Caki2 (cell line): ENCODE data around the gene CDC34. TPM values are rescaled to one million over a fixed set of nuclear protein-coding genes. Genes with fewer than 3 reads are reported as not detected.

ENCODE experiments used
- DNase-seq: peaks from one replicate; pipeline ENCODE4 v3.0.0-alpha.2; 2015; ENCODE audit warnings: low read depth
- in situ Hi-C: cut with HindIII; loops from 2 replicates; pipeline ENCODE4 v1.10.0; 2016; ENCODE audit warnings: low sequenced_read_pairs, low pct_unique_long_range_greater_than_20kb, mixed read lengths
- total RNA-seq: library from RNA; depleted of rRNA; stranded (reverse); fragments of >200 nt; shearing (Covaris generic); gene quantifications from 2 replicates; pipeline ENCODE4 v1.2.3, GENCODE V29; 2014; ENCODE audit warnings: low replicate concordance

CDC34 gene
- total RNA-seq, 1 experiment from 2014 or later: 38.4 TPM

DNA sequence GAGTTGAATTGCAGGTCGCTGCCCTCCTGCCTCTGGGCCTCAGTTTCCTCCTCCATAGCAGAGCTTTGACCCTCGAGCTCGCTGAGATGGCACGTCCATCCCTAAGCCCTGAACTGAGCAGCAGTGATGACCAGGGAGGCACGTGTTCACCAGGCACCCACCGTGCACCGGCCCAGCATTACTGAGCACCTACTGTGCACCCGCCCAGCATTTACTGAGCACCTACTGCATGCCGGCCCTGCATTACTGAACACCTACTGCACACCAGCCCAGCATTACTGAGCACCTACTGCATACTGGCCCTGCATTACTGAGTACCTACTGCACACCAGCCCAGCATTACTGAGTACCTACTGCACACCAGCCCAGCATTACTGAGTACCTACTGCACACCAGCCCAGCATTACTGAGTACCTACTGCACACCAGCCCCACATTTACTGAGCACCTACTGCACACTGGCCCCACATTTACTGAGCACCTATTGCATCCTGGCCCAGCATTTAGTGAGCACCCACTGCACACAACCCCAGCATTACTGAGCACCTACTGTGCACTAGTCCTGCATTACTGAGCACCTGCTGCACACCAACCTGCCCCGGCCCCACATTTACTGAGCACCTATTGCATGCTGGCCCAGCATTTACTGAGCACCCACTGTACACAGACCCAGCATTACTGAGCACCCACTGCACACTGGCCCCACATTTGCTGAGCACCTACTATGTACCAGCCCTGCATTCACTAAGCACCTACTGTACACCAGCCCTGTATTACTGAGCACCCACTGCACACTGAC is 18.0 kb upstream of the CDC34 start:
- in situ Hi-C loops: no loop called here

DNA sequence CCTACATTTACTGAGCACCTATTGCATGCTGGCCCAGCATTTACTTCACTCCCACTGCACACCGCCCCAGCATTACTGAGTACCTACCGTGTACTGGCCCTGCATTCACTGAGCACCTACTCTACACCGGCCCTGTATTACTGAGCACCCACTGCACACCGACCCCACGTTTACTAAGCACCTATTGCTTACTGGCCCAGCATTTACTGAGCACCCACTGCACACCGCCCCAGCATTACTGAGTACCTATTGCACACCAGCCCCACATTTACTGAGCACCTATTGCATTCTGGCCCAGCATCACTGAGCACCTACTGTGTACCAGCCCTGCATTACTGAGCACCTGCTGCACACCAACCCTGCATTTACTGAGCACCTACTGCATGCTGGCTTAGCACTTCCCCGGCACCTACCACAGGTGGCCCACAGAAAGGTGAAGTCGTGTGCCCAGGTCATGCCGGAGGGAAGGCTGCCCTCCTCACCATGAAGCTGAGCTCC is 17.3 kb upstream of the CDC34 start:
- in situ Hi-C loops: no loop called here
- DNase-seq: no peak

More for the DNA sequence above, 18.0 kb upstream of the CDC34 start:
- no peak for DNase-seq

DNA sequence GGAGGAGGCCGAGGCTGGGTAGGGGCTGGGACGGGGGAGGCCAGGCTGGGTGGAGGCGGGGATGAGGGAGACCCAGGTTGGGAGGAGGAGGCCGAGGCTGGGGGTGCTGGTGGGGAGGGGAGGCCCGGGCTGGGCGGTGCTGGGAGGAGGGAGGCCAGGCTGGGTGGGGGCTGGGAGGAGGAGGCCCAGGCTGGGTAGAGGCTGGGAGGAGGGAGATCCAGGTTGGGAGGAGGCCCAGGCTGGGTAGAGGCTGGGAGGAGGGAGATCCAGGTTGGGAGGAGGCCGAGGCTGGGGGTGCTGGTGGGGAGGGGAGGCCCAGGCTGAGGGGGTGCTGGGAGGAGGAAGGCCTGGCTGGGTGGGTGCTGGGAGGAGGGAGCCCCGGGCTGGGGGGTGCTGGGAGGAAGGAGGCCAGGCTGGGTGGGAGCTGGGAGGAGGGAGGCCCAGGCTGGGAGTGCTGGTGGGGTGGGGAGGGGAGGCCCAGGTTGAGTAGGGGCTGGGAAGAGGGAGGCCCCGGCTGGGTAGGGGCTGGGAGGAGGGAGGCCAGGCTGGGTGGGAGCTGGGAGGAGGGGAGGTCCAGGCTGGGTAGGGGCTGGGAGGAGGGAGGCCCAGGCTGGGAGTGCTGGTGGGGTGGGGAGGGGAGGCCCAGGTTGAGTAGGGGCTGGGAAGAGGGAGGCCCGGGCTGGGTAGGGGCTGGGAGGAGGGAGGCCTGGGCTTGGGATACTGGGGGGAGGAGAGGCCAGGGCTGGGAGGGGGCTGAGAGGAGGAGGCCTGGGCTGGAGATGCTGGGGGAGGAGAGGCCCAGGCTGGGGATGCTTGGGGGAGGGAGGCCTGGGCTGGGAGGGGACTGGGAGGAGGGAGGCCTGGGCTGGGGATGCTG is 13.6 kb upstream of the CDC34 start:
- no peak for DNase-seq
- in situ Hi-C loops: no loop called here

DNA sequence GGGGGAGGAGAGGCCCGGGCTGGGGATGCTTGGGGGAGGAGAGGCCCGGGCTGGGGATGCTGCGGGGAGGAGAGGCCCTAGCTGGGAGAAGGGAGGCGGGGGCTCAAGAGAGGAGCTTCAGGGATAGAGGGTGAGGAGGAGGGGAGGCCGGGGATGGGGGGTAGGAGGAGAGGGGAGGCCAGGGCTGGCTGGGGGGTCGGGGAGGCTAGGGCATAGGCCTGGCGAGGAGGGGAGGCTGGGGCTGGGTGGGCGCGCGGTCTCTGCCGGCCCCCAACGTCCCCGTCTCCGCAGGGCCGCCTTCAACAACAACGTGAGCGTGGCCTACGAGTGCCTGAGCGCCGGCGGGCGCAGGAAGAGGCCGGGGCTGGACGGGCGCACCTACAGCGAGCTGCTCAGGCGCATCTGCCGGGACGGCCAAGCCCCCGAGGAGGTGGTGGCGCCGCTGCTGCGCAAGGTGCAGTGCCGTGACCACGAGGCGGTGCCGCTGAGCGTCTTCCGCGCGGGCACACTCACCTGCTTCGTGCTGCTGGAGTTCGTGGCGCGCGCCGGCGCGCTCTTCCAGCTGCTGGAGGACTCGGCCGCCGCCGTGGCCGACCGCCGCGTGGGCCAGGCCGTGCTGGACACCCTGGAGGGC is 12.8 kb upstream of the CDC34 start:
- no peak for DNase-seq
- in situ Hi-C loops: no loop called here

DNA sequence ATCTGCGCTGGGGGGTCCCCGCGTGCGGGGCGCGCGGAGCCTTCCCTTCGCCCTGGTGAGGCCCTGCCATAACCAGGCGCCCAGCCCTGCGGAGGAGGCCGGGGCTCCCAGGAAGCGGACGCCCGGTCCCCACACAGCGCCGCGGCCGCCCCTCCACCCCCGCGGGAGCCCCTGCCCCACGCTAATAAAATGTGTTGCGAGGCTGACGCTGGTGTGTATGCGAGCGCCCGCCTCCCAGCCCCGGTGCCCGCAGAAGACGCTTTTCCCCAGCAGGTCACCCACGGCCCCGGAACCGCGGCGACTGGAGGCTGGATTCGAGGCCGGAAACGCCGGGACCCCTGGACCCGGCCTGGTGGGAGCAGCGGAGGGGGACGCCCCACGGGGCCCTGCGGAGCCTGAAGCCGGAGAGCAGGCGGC is 12.1 kb upstream of the CDC34 start:
- DNase-seq: no peak
- in situ Hi-C loops: no loop called here

DNA sequence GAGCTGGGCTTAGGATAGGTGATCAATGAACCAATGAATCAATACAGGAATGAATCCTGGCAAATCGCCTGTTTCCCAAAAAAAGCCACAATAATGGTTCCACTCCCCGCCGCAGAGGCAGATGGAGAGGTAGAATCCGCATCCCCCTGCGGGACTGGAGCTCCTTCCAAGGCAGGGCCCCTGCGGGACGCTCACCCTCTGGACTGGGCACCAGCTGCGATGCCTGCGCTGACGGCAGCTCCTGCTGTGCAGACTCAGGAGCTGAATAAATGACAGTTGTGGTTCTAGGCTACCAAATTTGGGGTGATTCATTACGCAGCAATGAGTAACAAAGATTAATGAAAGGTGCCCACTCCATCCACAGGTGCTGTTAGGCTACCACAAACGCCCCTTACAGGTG is 8.8 kb upstream of the CDC34 start:
- in situ Hi-C loops: no loop called here
- DNase-seq: no peak

DNA sequence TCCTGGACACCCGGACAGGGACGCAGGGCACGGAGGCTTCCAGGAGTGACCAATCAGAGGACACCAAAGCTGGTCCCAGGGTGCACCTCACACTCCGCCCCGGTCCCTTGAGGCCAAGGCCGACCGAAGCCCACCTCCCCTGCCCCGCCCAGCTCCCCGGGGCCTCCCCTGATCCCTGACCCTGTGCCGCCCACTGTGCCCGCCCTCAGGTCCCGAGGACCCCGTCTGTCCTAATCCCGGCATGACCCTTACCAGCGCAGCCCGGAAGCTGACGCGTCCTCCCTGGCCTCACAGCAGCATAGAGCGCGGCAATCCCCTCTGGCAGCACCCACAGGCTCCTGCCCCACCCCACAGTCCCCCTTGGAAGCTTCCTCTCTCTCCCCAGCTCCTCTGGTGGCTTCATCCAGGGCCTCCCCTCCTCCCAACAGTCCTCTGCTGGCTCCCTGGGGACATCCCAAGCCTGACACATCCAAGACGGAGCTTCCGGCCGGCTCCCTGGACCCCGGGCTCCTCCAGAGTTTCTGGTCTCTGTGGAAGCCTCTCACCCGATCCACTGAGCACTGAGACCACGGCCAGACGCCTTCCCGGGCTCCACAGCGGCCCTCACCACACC is 7.4 kb upstream of the CDC34 start:
- no peak for DNase-seq
- in situ Hi-C loops: no loop called here

DNA sequence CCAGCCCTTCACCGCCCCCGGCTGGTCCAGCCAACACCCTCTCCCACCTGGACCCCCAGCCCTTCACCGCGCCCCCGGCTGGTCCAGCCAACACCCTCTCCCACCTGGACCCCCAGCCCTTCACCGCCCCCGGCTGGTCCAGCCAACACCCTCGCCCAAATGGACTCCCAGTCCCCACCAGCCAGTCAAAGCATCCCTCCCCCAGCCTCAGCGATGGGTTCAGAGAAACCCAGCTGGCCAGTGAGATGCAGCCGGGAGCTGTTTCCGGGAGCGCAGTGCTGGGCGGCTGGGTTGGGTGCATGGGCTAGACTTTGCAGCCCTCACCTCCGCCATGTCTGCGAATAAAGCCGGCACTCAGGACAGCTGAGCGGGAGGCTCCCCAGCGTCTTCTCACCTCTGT is 6.5 kb upstream of the CDC34 start:
- no peak for DNase-seq
- in situ Hi-C loops: no loop called here

DNA sequence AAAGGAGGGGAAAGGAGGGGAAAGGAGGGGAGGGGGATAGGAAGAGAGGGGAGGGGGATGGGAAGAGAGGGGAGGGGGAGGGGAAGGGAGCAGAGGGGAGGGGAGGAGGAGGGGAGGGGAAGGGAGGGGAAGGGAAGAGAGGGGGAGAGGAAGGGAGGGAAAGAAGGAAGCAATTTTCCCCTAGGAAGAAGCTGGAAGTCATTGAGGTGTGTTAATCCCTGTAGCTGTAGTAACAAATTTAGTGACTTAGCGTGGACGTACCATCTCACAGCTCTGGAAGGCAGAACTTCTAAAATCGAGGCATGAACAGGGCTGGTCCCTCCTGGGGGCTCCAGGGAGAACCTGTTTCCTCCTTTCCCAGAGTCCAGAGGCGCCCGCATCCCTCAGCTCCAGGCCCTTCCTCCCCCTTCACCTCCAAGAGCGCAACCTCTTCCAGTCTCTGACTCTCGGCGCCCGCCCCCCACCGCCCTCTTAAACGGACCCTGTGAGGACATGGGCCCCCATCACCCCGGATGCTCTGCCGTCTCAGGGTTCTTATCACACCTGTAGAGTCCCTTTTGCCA is 5.6 kb upstream of the CDC34 start:
- DNase-seq: no peak
- in situ Hi-C loops: no loop called here

DNA sequence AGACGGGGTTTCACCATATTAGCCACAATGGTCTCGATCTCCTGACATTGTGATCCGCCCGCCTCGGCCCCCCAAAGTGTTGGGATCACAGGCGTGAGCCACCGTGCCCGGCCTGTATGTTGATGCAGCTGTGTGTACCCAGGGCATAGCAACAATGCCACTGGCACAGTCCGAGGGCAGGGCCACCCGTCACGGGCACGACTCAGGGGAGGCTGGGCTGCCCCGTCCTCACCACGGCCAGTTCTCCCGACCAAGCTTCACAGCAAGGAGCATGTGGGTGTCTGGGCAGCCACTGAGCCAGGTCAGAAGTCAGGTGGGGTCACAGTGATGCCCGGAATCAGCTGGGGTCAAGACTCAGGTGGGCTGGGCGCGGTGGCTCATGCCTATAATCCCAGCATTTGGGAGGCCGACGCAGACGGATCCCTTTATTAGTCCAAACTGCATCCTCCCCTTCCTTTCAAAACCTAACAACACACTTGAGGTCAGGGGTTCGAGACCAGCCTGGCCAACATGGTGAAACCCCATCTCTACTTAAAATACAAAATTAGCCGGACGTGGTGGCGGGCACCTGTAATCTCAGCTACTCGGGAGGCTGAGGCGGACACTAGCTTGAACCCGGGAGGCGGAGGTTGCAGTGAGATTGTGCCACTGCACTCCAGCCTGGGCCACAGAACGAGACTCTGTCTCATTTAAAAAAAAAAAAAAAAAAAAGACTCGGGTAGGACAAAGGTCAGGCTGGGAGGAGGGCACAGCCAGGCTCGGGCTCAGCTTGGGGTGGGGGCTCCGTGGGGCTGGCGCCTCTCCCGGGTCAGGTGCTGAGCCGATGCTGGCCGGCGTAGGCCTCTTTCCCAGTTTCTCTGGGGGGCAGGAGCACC is 1.2 kb upstream of the CDC34 start:
- in situ Hi-C loops: no loop called here
- no peak for DNase-seq

DNA sequence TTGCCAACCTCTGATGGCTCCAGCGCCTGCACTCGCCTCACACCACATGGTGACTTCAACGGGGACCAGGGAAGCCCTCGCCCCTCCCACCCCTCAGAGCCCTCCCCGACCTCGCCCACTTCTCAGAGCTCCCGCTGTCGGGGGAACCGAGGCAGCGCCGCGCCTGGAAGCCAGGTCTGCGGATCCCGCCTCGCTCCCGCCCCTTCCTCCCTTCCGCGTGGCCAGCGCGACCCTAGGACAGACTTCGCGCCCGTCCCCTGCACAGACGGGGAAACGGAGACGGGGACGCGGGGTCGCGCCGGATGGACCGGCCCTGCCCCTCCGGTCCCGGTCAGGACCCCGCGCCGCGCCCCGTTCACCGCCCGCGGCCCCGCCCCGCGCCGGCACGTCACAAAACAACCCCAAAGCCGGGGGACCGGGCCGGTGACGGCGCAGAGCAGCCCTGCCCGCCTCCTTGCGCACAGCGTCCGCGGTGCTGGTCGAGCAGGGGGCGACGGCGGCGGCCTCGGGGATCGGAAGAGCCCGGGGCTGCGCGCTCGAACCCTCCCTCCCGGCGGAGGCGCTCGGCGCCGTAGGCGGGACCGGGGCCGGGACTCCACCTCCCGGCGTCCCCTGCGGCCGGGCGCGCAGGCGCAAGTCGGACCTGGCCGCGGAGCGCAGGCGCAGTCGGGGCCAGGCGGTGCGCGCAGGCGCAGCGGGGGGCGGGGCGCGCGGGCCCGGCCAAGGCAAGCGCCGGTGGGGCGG is 379 bp upstream of the CDC34 start:
- DNase-seq: peak; percentile 71
- in situ Hi-C loops: no loop called here

DNA sequence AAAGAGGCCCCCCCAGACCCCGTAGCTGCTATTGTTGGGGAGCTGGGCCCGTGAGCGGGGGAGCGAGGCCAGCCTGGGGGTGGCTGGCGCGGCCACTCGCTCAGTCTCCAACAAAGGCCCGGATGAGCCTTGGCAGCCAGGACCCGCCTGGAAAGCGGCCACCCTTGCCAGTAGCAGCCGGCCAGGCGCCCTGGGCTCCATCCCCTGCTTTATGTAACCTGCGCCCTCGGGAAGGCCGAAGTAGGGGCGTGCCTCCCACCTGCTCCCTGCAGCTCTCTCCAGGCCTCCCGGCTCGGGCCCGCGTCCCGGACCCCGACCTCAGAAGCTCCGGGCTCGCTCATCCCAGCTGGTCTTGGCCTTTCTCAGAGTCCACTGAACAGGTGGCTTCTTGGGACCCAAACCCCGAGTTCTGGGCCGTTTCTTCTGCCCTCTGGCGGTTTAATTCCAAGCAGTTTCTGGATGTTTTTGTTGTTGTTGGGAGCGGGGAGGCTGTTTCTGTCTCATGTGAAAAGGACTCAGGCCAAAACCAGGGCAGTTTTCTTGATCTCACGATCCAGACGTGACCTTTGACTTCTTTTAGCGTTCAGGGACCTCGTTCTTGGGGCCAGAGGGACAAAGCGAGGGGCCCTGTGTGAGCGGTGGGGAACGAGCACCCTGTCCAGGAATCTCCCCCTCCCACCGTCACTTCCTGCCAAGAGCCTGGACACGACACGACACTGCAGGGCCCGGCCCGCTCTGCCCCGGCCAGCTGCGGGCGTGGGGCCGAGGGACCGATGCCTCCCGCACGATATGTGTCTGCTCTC is 1.2 kb downstream of the CDC34 start:
- in situ Hi-C loops: no loop called here
- DNase-seq: peak; percentile 54

DNA sequence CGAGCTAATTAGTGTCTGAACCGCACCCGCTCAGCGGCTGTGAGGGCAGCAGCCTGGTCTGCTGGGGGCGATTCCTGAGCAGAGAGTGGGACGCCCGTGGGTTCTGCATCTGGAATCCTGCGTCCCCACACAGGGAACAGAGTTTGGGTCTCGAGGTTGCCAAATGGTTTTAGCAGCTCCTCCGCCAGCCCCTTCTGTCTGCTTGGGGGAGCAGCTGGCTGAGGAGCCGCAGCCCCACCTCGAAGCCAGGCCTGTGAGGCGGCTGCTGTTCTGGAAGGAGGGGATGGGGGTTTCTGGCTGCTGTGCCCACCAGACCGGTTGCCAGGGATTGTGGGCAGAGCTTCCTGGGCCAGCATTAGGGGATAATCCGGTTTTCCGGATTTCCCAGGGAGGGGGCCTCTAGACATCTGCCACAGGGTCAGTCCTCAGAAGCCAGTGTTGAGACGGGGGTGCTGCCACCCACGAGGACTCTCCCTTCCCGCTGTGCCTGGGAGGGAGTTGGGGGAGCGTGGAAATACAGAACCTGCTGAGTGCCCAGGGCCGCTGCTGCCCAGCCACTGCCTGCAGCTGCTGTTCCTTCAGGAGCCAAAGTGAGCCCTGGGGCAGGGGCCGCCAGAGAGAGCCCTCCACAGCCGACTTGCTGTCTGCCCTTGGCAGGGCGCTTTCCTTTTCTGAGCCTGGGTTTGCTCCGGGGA is 2.0 kb downstream of the CDC34 start:
- in situ Hi-C loops: no loop called here
- no peak for DNase-seq

DNA sequence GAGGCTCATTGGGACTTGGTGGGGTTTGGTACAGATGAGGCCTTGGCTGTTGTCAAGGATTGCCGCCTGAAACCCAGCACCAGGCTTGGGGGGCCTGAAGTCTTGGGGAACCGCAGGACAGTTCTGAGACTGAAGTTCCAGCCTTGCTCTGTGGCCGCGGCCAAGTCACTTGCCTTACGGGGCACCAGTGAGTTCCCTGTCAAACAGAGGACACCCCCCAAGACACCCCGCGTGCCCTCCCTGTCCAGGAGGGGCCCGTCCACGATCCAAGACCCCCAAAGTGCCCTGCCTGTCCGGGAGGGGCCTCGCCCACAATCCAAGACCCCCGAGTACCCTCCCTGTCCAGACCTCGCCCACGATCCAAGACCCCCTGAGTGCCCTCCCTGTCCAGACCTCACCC is 2.5 kb downstream of the CDC34 start:
- no peak for DNase-seq
- in situ Hi-C loops: no loop called here

DNA sequence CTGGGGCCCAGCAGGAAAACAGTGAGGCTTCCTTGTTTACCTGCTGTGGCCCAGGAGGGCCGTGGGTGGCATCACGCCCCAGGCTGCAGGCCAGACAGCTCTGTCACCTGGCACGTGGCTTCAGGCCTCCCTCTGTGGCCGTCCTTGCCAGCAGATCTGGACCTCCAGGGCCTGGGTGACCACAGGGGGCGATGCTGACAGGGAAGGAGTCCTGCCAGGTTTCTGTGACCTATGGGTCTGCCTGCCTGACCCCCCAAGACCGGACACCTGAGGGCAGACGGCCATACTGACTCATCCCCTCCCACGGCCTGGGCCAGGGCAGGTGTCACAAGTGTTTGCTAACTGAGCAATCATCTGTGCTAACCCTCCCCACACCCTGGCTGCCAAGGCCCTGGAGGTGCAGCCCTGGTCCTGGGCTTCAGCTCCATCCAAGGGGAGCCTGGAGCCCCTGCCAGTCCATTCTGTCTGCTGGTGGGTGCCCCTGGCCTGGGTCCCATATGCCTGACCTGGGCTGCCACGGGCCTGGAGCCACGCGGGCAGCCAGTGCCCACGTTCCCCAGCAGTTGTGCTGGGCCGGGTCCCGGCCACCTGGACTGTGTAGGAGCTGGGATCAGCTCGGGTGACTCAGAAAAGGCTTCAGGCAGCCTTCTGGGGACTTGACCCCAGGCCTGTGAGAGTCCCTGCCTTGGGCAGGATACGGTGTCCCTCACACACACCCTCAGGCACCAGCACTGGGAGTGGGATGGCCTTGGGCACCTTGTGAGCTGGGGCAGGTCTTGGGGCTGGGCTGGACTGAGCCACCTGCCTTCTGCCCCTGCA is 3.7 kb downstream of the CDC34 start:
- in situ Hi-C loops: no loop called here
- peak; percentile 30 for DNase-seq
